Activated CD4-positive, CD25-positive, alpha-beta regulatory T cell treated with anti-CD3 and anti-CD28 coated beads, Interleukin-2, amount 50 U/mL, for 16 hours (primary cell): ENCODE data around the gene EIF3B.
A peak's percentile ranks its signal among the peaks of the same experiment; 100 is the strongest.
"Not testable (repeated sequence)": the region's sequence is repeated elsewhere in the genome, so short reads cannot be mapped to it uniquely, and the experiment has no call there.

Experiments used
- DNase-seq: peaks from one replicate; pipeline ENCODE4 v3.0.0-alpha.2; 2020; ENCODE audit warnings: low read depth, low spot score

EIF3B gene

GRCh38 chr7:2354186-2354938 lies at the start of gene EIF3B:
TSS of gene EIF3B (plus strand) at chr7:2354827. CDS start at chr7:2354922, 95 bp downstream.
- peak; percentile 84 for DNase-seq

- not testable (repeated sequence) for DNase-seq
These were observed 49.4 kb upstream of the EIF3B start for GRCh38 chr7:2305258-2305657.

GRCh38 chr7:2306688-2307087 lies 47.9 kb upstream of the EIF3B start:
- no peak for DNase-seq

- DNase-seq: no peak
These were observed 46.9 kb upstream of the EIF3B start for GRCh38 chr7:2307690-2308107.

- no peak for DNase-seq
These were observed 44.7 kb upstream of the EIF3B start for GRCh38 chr7:2309889-2310331.

GRCh38 chr7:2312267-2312929 lies 42.2 kb upstream of the EIF3B start:
- DNase-seq: no peak

- DNase-seq: no peak
These were observed 41.0 kb upstream of the EIF3B start for GRCh38 chr7:2313450-2314208.

- peak; percentile 93 for DNase-seq
These were observed 40.2 kb upstream of the EIF3B start, which contains the start of gene SNX8 for GRCh38 chr7:2314209-2314955. TSS of gene SNX8 (minus strand) at chr7:2314441. CDS start at chr7:2314421, 20 bp downstream.

- DNase-seq: not testable (repeated sequence)
These were observed 39.6 kb upstream of the EIF3B start for GRCh38 chr7:2314956-2315530.

- no peak for DNase-seq
These were observed 38.8 kb upstream of the EIF3B start for GRCh38 chr7:2315787-2316186.

GRCh38 chr7:2316578-2316977 lies 38.0 kb upstream of the EIF3B start:
- no peak for DNase-seq

GRCh38 chr7:2317556-2318293 lies 36.9 kb upstream of the EIF3B start:
- no peak for DNase-seq

GRCh38 chr7:2321020-2321419 lies 33.6 kb upstream of the EIF3B start:
- DNase-seq: no peak

GRCh38 chr7:2325162-2325561 lies 29.5 kb upstream of the EIF3B start:
- no peak for DNase-seq

- no peak for DNase-seq
These were observed 27.7 kb upstream of the EIF3B start for GRCh38 chr7:2326951-2327350.

GRCh38 chr7:2330493-2330892 lies 24.1 kb upstream of the EIF3B start:
- DNase-seq: no peak

GRCh38 chr7:2331707-2332106 lies 22.9 kb upstream of the EIF3B start:
- DNase-seq: no peak

GRCh38 chr7:2332606-2333231 lies 21.9 kb upstream of the EIF3B start:
- not testable (repeated sequence) for DNase-seq

GRCh38 chr7:2336626-2337299 lies 17.9 kb upstream of the EIF3B start:
- DNase-seq: no peak
